Measurements from ENCODE around the gene RAD51D. TPM values are rescaled to one million over a fixed set of nuclear protein-coding genes. Genes with fewer than 3 reads are reported as not detected.
A peak's percentile ranks its signal among the peaks of the same experiment; 100 is the strongest.

Gene RAD51D
- total and polyA plus RNA-seq, 10 of the 15 experiments (the other 5 are each of a cell fraction or from before 2014, with no cell fraction given): 2.6 to 29.3 (median 13.5) TPM

DNA sequence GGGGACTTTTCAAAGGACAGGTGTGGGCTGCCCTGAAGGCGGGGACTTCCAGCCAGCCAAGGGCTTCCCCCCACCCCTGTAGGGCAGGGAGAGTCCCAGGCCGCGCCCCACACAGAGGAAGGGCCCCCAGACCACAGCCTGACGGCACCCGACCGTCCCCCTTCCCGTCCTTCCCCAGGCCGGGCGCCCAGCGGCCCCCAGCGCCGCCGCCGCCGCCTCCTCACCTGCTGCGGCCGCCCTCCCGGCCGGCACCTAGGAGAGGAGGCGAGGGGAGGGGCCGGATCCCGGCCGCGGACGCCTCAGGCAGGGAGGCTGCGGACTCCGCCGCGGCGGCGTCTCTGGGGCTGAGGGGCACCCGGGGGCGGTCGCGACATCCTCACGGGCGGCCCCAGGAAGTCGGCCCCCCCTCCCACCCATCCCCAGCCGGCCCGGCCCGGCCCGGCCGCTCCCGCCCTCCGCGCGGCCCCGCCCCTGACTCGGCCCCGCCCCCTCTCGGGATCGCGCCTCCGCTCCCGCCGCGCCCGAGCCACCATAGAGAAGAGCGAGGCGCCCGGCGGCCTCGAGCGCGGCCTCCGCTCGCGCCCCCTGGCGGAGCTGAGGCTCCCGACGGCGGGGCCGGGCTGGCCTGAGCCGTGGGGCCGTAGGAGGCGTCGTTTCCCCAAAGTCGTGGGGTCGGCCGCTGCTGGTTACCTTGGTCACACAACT, 30.6 kb downstream of the RAD51D start:
- under 1% methylated on average over 35 of the region's 80 CpGs for WGBS (ENCODE audit: insufficient coverage, insufficient replicate concordance, low lambda C conversion rate, missing lambda C conversion rate)
- POLR2A ChIA-PET: interaction anchor here (1.0 to 5.0 kb wide), 12 partner anchors 10 to 108 kb away, joined by 3 to 115 read pairs (median 6); partner anchors contain the start of gene RFFL
- FAIRE-seq (no peak), ATAC-seq (peak; percentile 83), DNase-seq (ENCODE audit: low read depth, low spot score) (no peak)
- intact Hi-C loops (cut with micrococcal nuclease; ENCODE audit: unreplicated experiment) (loop anchor here (1.0 to 5.0 kb wide), 5 partner anchors 26 to 107 kb away; partner anchors contain the start of genes LIG3, RAD51D and RFFL), in situ Hi-C loops (cut with MboI) (no loop called here)
- no peaks in the 10 kb centered on the region for H3K36me3 ChIP-seq (ENCODE audit: control insufficient read depth in 2 of 2, insufficient read depth in 2 of 2, low read length in 1 of 2)
- peak overlapping the region; percentile 95 for H3K9ac ChIP-seq (ENCODE audit: control insufficient read depth, insufficient read depth, low read length)
- H3K4me2 ChIP-seq (ENCODE audit: control insufficient read depth, insufficient read depth): peak overlapping the region; percentile 89
- peaks cover 9% of the 10 kb centered on the region for H3K4me1 ChIP-seq (ENCODE audit: control insufficient read depth, insufficient read depth, low read length)
- H3K79me2 ChIP-seq (ENCODE audit: control insufficient read depth, insufficient read depth, low read length): peaks cover 48% of the 10 kb centered on the region
- no peaks in the 10 kb centered on the region for H4K20me1 ChIP-seq (ENCODE audit: control insufficient read depth, insufficient read depth)
- no peaks in the 10 kb centered on the region for H3K9me3 ChIP-seq (replicated peaks; ENCODE audit: control insufficient read depth, insufficient read depth, low read length)
- CTCF ChIA-PET: interaction anchor here (0.7 to 4.8 kb wide), 33 partner anchors 8 to 547 kb away, joined by 3 to 40 read pairs (median 6); partner anchors contain the start of genes FNDC8, RAD51D and RFFL
- peak overlapping the region; percentile 97 for H2AFZ ChIP-seq (ENCODE audit: control insufficient read depth, low read depth, low read length)
- H3K4me3 ChIP-seq: peak overlapping the region; percentile 80
- no TSS peak for BruUV-seq (replicated peaks)
- H3K27me3 ChIP-seq (replicated peaks in 1 of 2; ENCODE audit: control insufficient read depth in 2 of 2, insufficient read depth in 2 of 2, low read length in 1 of 2): no peaks in the 10 kb centered on the region
- RAD21 ChIA-PET (ENCODE audit: unreplicated experiment): interaction anchor here (0.6 to 17.8 kb wide), 17 partner anchors 21 to 707 kb away, joined by 3 to 452 read pairs (median 6); partner anchors contain the start of genes LIG3, RAD51D and RFFL
- H3K27ac ChIP-seq (ENCODE audit: control insufficient read depth, insufficient read depth): peak overlapping the region; percentile 96
- SMC1A ChIA-PET (ENCODE audit: uncharacterized antibody, unreplicated experiment): interaction anchor here (0.8 to 14.7 kb wide), 21 partner anchors 8 to 111 kb away, joined by 3 to 534 read pairs (median 4); partner anchors contain the start of gene RFFL
- no peak for TF ChIP-seq E2F8 (IDR thresholded peaks at IDR 0.05; ENCODE audit: low read depth, partially characterized antibody)
- TF ChIP-seq TCF7 (IDR thresholded peaks at IDR 0.05; ENCODE audit: borderline replicate concordance): no peak
- no peak for TF ChIP-seq SUPT20H (IDR thresholded peaks at IDR 0.05; ENCODE audit: borderline replicate concordance, control insufficient read depth, low read depth, low read length)
- TF ChIP-seq, protein P1, sequence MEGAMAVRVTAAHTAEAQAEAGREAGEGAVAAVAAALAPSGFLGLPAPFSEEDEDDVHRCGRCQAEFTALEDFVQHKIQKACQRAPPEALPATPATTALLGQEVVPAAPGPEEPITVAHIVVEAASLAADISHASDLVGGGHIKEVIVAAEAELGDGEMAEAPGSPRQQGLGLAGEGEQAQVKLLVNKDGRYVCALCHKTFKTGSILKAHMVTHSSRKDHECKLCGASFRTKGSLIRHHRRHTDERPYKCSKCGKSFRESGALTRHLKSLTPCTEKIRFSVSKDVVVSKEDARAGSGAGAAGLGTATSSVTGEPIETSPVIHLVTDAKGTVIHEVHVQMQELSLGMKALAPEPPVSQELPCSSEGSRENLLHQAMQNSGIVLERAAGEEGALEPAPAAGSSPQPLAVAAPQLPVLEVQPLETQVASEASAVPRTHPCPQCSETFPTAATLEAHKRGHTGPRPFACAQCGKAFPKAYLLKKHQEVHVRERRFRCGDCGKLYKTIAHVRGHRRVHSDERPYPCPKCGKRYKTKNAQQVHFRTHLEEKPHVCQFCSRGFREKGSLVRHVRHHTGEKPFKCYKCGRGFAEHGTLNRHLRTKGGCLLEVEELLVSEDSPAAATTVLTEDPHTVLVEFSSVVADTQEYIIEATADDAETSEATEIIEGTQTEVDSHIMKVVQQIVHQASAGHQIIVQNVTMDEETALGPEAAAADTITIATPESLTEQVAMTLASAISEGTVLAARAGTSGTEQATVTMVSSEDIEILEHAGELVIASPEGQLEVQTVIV (IDR thresholded peaks at IDR 0.05; ENCODE audit: borderline replicate concordance, partially characterized antibody): no peak
- no peak for TF ChIP-seq ASH2L (IDR thresholded peaks at IDR 0.05; ENCODE audit: borderline replicate concordance, low read depth)
- TF ChIP-seq CBX5 (IDR thresholded peaks at IDR 0.05; ENCODE audit: low read depth): peak; percentile 57; the same call in 1 of the 2 replicates
- TF ChIP-seq, protein P2, sequence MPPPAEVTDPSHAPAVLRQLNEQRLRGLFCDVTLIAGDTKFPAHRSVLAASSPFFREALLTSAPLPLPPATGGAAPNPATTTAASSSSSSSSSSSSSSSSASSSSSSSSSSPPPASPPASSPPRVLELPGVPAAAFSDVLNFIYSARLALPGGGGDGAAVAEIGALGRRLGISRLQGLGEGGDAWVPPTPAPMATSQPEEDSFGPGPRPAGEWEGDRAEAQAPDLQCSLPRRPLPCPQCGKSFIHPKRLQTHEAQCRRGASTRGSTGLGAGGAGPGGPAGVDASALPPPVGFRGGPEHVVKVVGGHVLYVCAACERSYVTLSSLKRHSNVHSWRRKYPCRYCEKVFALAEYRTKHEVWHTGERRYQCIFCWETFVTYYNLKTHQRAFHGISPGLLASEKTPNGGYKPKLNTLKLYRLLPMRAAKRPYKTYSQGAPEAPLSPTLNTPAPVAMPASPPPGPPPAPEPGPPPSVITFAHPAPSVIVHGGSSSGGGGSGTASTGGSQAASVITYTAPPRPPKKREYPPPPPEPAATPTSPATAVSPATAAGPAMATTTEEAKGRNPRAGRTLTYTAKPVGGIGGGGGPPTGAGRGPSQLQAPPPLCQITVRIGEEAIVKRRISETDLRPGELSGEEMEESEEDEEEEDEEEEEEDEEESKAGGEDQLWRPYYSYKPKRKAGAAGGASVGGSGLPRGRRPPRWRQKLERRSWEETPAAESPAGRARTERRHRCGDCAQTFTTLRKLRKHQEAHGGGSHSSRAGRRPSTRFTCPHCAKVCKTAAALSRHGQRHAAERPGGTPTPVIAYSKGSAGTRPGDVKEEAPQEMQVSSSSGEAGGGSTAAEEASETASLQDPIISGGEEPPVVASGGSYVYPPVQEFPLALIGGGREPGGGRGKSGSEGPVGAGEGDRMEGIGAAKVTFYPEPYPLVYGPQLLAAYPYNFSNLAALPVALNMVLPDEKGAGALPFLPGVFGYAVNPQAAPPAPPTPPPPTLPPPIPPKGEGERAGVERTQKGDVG (CRISPR knock-in tag; IDR thresholded peaks at IDR 0.05): no peak
- no peak for TF ChIP-seq SMAD1 (IDR thresholded peaks at IDR 0.05; ENCODE audit: low read depth, partially characterized antibody)
- TF ChIP-seq IRF3 (IDR thresholded peaks at IDR 0.05): no peak
- no peak for TF ChIP-seq NRF1 (conservative IDR thresholded peaks at IDR 0.05; ENCODE audit: low read depth, low read length)
- peak; percentile 94 for TF ChIP-seq IKZF1 (conservative IDR thresholded peaks at IDR 0.05)
